AML-193 (cell line): ENCODE results near the gene SLC40A1.
A peak's percentile ranks its signal among the peaks of the same experiment; 100 is the strongest.

Experiments used
- DNase-seq, 2 experiments: peaks; one replicate each; lab custom pipeline; 2025; lab: John Stamatoyannopoulos, UW

The SLC40A1 gene

DNA sequence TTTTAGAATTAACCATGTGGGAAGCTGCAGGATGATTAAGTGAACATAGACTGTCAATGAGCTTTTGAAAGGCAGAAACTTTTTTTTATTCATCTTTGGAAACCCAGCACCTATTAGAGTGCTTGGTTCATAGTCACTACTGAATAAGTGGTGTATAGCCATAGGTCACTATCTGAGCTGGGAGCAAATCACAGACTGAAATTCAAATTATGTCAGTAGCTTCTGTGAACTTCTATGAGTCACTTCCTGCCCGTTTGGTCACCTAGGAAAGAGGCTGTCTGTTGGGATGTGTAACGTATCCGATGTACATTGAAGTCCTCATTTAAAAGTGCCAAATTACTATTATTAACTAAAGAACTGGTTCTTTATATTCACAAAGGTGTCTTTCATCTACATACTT, 20.5 kb upstream of the SLC40A1 start:
- DNase-seq, result no peak

DNA sequence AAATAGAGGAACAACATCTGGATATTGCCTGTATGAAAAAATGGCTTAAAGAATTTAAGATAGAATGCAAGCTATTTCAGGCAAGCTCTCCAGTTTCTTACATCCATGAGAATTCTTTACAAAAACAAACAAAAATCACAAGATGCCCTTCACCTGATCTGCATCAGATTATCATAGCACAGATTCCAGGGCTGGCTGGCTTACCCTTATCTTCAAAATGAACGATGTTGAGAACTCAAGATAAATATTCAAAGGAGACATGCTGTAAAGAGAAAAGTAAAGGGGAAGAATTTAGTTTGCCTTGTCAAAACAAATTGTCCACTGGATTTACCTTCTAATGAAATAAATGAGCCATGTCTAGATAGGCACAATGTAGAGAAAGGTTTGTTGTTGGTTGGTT, 18.7 kb upstream of the SLC40A1 start:
- DNase-seq, result no peak

DNA sequence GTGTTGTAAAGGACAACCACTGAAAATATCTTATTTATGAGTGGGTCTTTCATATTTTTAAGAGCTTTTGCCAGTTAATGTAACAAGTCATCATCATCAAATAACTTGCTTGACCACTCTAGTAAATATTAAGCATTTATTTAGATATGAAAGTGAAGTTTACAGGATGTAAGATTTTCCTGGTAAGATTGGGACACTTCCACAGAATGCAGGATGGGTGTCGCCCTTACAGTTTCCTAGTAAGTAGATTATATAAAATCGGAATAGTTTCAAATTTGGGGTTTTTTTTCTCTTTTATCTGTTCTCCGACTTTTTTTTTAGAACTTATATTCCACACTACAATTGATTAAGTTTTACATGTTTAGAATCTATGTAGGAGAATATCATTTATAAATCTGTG, 14.8 kb upstream of the SLC40A1 start:
- no peak for DNase-seq

DNA sequence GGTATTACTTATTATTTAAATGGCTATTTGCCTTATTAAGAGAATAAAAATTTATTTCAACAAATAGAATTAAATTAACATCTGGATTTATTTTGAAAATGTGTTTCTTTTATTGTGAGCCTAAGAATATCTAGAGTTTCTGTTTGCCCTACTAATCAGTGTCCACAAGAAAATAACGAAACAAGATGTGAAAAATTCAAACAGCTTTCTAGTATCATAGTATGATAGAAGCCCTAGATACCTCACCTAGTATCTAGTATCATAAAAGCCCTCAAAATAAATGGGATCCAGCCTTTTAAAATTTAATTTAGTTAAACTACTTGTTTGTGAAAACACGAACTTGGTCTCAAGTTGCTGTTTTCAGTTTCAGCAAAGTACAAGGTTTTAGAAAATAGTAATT, 13.7 kb upstream of the SLC40A1 start:
- DNase-seq, result no peak

DNA sequence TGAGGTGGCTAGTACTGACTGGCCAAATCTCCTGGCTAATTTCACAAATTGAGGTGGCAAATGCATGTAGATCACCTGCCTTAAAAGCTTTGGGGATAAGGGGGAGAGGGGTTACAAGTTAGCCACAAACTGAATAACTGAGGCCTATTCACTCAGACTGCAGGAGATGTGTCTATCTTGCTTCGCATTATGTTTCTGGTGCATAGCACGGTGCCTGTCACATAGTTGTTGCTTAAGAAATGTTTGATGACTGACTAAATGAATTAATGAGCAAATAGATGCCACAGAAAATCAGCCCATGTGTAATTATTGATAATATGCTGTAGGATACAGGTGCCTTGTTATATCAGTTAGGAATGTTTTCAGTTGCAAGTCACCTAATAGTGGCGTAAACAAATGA, 12.5 kb upstream of the SLC40A1 start:
- DNase-seq, result no peak

DNA sequence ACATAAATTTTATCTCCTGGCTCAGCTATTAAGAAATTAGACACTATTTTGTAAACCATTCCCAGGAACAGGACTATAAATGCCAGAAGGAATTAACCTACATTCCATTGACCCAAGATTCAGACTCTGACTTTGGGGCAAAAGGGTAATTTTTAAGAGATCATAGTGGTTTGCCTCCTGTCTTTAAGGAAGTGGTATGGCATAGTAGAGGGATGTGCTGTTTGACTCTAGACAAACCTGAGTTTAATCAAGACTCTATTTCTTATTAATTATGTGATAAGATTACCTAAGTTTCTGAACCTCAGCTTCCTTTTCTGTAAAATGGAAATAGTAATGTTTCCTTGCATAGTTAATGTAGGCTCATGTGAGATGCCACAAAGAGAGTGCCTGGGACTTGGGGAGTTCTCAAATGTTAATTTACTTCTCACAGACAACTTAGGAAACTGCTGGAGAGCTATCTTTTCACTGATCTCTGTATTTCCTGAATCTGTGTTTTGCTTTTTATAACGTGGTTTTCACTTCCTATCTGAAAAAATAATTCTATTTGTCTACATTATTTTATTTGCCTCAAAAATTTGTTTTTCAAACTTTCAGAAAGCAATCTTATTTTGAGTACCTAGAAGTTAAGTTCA, 11.9 kb upstream of the SLC40A1 start:
- no peak for DNase-seq

DNA sequence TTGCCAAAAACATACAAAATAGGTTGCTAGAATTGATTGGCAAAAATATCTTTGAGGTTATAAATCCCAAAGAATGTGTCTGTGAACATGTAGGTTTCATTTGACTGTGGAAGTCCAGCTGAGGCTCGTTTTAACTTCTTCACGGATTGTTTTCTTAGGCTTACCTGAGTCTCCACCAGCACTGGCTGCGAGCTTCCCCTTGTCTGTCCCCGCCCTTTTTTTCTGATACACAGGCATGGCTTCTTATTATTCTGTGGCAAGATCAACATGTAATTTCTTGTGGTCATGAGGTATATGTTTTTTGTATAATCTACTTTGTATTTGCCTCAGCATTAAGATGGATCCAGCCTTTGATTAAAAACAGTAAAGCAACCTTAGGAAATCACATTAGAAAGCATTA, 7.2 kb upstream of the SLC40A1 start:
- DNase-seq, result no peak

DNA sequence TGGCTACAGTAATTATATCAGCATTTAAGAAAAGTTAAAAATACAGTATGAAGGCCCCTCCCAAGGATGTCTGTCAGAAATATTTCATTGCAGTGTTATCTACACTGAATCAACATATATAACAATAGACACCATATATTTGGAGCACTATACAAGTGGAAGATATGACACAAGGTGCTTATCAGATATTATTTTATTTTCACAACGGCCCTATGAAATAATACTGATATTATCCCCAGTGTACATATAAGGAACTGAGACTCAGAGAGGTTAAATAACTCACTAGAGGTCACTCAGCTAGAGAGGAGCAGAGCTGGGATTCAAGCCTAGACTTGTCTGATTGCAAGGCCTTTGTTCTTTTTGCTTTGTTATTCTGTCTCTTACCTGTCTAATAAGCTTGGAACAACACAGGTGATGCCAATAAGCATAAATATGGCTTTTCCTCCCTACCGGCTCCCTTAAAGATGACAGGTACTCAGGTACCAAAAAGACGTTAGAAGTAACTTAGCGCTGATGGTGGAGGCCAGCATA, 4.7 kb upstream of the SLC40A1 start:
- DNase-seq, result no peak

DNA sequence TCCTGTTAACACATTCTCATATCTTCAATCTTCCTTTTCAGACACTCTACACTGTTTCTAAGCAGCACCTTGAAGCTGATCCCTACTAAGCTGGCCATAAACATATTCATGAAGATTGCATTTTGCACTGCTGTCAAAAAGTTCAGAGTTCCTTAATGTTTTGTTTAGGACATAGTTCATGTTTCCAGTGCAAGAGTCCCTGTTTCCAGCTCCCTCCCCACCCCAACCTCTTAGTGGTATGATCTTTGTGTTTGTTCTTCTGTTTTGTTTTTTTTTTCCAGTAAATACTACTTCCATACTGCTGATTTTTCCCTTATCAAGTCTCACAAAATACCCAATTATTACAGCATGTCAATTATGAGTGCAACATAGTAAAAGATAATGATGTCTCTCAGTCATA, 4.1 kb upstream of the SLC40A1 start:
- no peak for DNase-seq

DNA sequence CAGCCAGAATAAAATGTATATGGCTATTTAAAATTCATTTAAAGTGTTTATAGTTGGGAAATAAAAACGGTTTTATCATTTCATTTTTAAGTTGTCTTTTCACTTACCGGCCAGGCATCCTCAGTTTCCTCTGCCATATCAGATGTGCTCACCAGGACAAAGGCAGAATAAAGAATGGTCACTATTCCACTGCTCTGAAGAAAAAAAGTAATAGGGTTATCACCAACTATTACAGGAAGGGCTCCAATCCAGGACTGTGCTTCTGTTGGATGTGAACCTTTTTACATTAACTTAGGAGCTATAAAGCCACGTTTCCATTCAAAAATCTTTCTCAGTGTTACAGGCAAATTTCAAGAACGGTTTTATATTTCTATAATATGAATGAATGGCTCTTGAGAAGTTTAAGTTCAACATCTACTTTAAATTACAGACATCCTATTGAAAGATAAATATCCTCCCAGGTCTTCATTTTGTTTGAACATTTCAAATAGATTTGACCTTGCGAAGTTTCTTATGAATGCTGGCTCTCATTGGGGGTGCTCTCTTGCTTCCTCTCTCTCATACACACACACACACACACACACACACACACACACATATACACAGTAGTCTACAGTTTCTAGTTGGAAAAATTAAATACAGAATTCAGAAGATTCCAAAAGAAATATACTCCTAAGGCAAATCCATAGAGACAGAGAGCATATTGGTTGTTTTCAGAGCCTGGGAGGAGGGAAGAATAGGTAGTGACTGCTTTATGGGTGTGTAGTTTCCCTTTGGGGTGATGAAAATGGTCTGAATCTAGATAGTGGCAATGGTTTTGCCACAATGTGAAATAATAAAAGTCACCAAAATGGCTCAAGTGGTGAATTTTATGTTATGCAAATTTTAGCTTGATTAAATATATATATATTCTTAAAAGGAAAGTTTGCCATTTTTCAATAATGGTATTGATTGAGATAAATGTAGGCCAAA, 2.9 kb upstream of the SLC40A1 start:
- DNase-seq, result no peak

DNA sequence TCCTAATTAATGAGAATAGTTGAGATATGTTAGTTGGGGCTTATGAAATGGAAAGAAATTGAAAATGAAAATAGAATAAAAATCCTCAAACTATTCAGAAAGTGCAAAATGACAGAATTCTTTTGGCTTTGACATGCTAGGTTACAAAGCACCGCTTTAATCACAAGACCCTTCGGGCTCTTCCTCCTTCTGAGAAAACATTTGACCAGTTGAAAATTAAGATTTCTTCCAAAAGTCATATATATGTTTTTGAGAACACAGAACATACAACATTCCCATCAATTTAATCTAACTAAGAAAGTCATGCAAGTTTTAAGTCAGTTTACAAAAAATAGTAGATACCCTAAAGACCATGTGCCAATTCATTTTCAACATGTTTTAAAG, 2.2 kb upstream of the SLC40A1 start:
- DNase-seq, result no peak

DNA sequence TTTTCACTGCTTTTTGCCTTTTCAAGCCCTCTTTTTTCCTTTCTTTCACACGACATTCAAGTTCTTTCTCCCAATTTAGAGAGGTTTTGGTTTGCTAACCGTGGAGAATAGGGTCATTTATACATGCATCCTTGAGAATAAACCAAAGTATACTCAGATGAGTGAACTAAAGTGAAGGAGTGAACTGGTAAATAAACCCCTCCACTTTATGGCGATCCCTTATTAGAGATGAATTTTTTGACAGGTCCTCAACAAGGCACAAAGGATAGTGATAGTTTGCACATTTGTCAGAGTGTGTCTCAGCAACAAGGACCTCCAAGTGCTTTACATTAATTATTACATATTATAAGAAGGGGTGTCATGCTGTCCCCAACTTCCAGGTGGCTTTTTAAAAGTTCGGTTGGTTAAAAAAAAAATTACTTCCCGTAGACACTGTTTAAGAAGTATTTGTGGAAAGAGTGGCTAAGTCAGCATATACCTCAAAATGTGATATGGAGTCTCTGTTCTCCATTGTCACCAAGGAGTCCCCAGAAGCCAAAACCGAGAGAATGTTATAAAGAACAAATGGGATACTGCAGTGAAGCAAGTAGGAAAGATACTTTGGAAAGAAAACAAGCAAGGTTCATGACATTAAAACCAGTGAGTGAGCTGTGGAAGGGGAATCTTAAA, 1.7 kb upstream of the SLC40A1 start:
- DNase-seq, result no peak

DNA sequence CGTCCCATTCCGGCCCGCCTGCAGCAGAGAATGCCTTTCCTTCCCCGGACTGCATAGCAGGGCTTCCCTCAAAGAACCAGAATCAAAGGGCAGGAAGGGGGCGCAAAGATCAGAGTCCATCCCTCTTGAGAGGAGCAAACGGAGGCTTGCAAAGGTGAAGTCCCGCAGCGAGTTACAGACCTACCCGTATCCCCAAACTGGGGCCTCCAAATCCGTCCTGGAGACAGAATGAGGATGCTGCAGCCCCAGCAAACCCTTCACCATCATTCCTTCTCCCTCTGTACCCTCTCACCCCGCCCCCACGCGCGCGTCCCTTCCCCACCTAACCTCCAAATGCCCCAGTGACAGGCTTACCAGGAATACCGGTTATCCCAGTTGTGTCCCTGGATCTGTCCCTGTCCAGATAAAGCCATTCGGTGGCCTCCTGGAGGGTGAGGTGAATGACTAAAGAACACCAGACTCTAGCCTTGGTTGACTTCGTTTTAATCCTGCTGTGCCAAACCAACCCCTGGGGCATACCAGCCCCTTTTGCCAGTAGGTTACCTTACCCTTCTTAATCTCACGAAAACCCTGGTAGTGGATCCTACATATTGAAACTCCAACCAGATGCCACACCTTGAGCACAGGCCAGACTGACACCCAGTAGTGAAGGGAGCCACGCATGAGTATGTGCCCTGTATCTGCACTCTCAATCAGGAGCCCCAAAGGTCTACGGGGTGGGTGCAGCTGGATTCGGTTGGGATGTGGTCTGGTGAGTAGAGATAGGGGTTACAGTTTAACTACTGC, 961 bp upstream of the SLC40A1 start:
- no peak for DNase-seq

DNA sequence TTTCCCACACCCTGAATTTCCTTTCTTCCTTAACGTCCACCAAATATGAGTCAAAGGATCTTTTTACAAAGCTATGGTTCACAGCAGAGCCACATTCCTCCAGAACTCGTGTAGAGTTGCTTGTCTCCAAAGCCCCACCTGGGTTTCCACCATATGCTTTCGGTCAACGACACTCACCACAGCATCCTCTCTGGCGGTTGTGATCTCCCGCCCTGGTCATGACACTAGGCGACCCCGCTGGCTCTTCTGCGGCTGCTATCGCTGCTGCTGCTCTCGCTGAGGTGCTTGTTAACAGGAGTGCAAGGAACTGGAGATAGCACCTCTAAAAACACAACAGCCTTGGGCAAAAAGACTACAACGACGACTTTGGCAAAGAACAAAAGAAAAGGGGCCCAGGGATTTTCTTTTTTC, 340 bp downstream of the SLC40A1 start:
- DNase-seq, result peak; percentile 28 to 41

DNA sequence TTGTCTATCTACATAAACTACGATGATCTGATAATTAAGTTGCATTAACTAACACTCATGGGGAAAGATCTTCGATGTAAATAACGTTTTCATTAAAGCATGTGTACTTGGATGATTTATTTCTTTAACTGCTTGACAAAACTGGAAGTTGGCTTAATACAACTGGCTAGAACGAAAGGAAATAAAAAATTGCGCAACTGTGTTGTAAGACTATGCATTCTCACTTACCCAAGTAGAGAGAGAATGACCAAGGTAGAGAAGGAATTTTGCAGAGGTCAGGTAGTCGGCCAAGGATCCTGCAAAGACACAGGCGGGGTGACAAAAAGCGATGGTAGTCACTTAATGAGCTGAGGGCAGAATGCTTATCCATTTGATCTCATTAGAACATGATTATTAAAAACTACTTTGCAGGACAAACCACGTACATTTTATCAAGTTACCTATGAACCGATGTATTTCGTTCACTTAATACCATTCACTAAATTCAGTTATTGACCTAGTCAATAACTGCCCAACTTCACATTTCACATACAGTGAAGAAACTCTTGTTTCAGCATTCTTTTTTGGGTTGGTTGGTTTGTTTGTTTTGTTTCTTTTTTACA, 900 bp downstream of the SLC40A1 start:
- peak; percentile 90 to 91 for DNase-seq

DNA sequence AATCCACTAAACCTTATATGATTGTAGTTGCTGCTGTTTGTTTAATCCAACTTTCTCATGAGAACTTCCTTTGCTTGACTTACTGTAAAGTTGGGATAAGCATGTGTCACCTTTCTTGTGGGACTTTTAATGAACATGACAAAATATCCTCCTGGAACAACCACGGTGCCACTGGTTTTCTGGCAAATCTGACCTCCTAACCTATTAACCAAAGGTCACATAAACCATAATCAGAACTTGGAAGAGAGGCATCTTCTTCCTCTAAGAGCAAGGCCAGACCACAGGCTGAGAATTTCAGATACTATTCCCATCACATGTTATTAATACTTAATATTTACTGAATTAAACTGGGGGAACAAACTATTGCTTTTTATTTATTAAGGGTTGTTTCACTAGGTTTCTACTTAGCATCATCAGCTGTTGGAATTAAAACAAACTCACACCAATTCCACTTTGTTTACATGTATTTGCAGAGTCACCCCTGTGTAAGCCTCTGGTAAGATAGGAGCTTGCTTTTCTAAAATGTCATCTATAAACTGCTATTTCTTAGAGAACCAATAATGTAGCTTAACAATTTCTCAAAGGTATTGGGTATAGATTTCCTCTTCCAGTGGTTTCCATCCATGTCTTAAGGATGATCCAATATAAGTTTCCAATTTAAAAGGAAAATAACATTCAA, 2.2 kb downstream of the SLC40A1 start:
- no peak for DNase-seq

DNA sequence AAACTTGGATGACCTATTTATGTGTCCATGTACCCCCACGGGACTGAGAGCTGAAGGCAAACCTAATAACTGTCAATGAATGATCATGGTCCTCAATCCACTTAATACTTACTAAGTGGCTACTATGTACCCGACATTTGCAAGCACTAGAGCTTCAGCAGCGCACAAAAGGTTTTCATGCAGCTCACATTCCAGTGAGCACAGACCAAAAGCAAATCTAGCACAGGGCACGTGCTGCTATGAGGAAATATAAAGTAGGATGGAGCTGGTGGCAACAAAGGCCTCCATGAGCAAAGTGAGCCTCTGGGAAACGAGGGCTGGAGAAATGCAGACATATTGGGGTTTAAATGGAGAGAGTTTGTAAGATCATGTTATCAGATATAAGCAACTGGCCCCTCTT, 3.5 kb downstream of the SLC40A1 start:
- no peak for DNase-seq

DNA sequence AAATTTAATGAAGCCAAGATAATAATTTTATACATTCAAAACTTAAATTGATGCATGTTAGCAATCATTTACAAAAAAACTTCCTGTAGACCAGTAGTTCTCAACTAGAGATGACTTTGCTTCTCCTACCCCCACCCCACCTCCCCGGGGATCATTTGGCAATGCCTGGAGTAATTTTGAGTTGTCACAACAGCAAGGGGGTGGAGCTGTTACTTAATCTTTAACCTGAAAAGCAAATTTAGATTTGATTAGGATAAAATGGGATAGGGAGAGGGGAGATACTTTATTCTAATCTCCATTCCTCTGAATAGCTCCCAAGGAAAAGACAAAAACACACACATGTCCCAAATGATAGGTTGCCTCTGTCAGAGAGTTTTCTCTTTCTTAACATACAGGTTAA, 4.2 kb downstream of the SLC40A1 start:
- peak; percentile 39 to 48 for DNase-seq

DNA sequence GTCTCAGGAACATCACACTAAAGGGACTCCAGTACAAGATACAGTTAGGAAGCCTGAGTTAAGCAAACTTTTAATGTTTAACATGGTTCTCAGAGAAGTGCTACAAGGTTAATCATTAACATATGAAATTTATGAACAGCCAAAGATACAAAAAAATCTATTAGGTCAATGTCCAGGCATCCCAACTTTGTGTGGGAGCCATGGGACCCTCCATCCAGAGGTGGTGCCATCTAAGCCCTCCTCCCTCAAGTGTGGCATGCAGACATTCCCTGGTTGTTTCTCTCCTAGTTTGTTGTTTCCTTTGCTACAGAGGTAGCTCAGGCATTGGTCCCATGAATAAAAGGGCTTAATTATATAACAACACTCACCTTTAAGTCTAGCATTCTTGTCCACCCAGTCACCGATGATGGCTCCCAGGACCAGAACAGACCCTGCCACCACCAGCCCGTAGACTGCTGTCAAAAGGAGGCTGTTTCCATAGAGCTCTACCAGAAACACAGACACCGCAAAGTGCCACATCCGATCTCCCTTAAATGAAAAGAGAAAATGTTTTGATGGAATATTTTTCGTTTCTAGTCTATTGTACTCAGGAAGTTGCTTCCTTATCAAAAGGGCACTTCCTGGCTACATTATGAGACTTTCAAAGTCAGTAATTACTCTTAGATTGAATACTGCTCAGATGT, 5.7 kb downstream of the SLC40A1 start:
- no peak for DNase-seq

DNA sequence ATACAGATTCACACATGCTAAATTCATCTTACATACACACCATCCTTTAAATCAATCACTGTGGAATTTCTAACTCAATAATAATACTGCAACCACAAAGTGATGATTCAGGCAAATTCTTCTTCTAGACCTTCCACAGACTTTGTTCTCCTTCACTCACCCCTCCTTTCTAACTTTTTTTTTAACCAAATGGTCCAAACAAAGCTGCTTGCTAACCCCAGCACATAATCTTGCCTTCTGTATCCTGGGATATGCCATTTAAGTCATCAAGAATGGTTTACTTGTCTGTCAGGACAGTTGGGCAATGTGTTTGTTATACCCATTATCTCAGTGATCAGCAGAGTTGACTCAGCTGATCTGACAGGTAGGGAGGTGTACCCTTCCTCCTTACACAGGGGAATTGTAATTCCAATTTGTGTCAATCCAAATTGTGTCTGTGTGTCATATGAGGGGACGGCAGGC, 10.0 kb downstream of the SLC40A1 start:
- no peak for DNase-seq
